ENCODE results near the gene SLC31A1.

The SLC31A1 gene

GRCh38 chr9:113187929-113188595, 33.3 kb upstream of the SLC31A1 start:
- peak; percentile 75 to 87 for DNase-seq (ENCODE audit: low read depth in 1 of 2, low spot score in 1 of 2)
- peak overlapping the region; percentile 10 for H3K4me3 ChIP-seq (replicated peaks; ENCODE audit: insufficient read depth, low read length)

GRCh38 chr9:113192455-113192854, 28.9 kb upstream of the SLC31A1 start:
- TF ChIP-seq GABPA (IDR thresholded peaks at IDR 0.05; ENCODE audit: low read depth) (no peak), SPI1 (IDR thresholded peaks at IDR 0.05; ENCODE audit: borderline replicate concordance, low read depth) (no peak)
- H3K27me3 ChIP-seq (ENCODE audit: insufficient read depth, poor library complexity, severe bottlenecking), result no peaks in the 10 kb centered on the region
- H3K4me3 ChIP-seq (replicated peaks; ENCODE audit: insufficient read depth, low read length), result no peak overlapping the region
- H3K27ac ChIP-seq (replicated peaks), result no peak overlapping the region
- no peak for DNase-seq (ENCODE audit: low read depth in 1 of 2, low spot score in 1 of 2)

More at GRCh38 chr9:113187929-113188595, 33.3 kb upstream of the SLC31A1 start:
- peak overlapping the region; percentile 71 for H3K27ac ChIP-seq (replicated peaks)
- H3K27me3 ChIP-seq (ENCODE audit: insufficient read depth, poor library complexity, severe bottlenecking), result no peaks in the 10 kb centered on the region
- TF ChIP-seq SPI1 (IDR thresholded peaks at IDR 0.05; ENCODE audit: borderline replicate concordance, low read depth) (peak; percentile 57; the same call in 1 of the 2 replicates), POLR2AphosphoS5 (IDR thresholded peaks at IDR 0.05; ENCODE audit: low read depth) (peak; percentile 59; the same call in 1 of the 2 replicates), CTCF (IDR thresholded peaks at IDR 0.05; ENCODE audit: insufficient read depth, low read length) (no peak)

DNA sequence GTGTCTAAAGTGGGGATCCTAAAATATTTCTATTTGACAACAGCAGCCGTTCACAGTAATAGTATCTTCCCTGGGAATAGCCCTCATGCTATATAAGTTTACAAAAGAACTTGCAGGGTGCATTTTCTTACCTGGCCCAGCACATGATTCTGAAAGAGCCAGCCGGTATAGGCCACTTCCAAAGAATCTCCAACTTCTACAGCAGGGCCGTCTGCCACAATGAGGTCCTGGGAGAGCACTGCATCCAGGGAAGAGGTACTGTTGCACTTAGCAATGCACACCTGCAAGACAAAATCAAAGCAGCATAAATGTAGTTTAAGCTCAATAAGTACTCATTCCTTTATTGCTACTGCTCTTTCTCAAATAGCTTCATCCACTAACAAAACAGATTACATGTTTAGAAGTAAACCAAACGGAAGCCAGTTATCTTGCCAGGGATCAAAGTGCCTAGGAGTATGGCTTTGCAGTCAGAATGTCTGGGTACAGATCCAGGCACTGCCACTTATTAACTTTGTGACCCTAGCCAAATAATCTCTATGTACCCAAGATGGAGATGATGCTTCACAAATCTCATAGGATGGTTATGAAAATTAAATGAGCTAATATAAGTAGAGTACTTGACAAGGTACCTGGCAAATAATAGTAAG, 21.5 kb upstream of the SLC31A1 start:
- Histone ChIP-seq H3K27ac (replicated peaks) (no peak overlapping the region), H3K4me3 (replicated peaks; ENCODE audit: insufficient read depth, low read length) (no peak overlapping the region), H3K27me3 (ENCODE audit: insufficient read depth, poor library complexity, severe bottlenecking) (no peaks in the 10 kb centered on the region)
- DNase-seq (ENCODE audit: low read depth in 1 of 2, low spot score in 1 of 2), result no peak
- TF ChIP-seq REST (IDR thresholded peaks at IDR 0.05; ENCODE audit: insufficient replicate concordance, low read depth) (no peak), CTCF (IDR thresholded peaks at IDR 0.05; ENCODE audit: insufficient read depth, low read length) (no peak), SPI1 (IDR thresholded peaks at IDR 0.05; ENCODE audit: borderline replicate concordance, low read depth) (no peak)

- Histone ChIP-seq H3K27ac (replicated peaks) (no peak overlapping the region), H3K4me3 (replicated peaks; ENCODE audit: insufficient read depth, low read length) (no peak overlapping the region), H3K27me3 (ENCODE audit: insufficient read depth, poor library complexity, severe bottlenecking) (no peaks in the 10 kb centered on the region)
- DNase-seq (ENCODE audit: low read depth in 1 of 2, low spot score in 1 of 2), result no peak
- TF ChIP-seq GABPA (IDR thresholded peaks at IDR 0.05; ENCODE audit: low read depth) (no peak), CTCF (IDR thresholded peaks at IDR 0.05; ENCODE audit: insufficient read depth, low read length) (no peak)
These were observed 15.9 kb upstream of the SLC31A1 start for GRCh38 chr9:113205432-113205831.

DNA sequence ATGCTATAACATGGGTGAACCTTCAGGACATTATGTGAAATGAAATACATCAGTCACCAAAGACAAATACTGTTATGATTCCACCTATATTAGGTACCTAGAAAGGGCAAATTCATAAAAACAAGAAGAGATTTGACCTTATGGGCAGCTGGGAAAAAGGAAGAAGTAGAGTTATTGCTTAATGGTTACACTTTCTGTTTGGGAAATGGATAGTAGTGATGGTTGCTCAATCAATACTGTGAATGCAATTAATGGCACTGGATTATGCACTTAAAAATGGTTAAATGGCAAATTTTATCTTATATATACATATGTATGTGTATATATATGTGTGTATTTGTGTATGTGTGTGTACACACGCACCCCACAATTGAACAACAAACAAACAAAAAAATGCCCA, 15.5 kb upstream of the SLC31A1 start:
- DNase-seq (ENCODE audit: low read depth in 1 of 2, low spot score in 1 of 2), result peak; percentile 4 to 34
- TF ChIP-seq CTCF (IDR thresholded peaks at IDR 0.05; ENCODE audit: insufficient read depth, low read length) (no peak), SPI1 (IDR thresholded peaks at IDR 0.05; ENCODE audit: borderline replicate concordance, low read depth) (0 out of 2 replicates have a peak, but pooled peaks have one; percentile 3)
- no peak overlapping the region for H3K4me3 ChIP-seq (replicated peaks; ENCODE audit: insufficient read depth, low read length)
- no peak overlapping the region for H3K27ac ChIP-seq (replicated peaks)
- H3K27me3 ChIP-seq (ENCODE audit: insufficient read depth, poor library complexity, severe bottlenecking), result no peaks in the 10 kb centered on the region
